Astrocyte of the spinal cord (primary cell): ENCODE measurements around the gene TET1.
A peak's percentile ranks its signal among the peaks of the same experiment; 100 is the strongest.
"Not testable (repeated sequence)": the region's sequence is repeated elsewhere in the genome, so short reads cannot be mapped to it uniquely, and the experiment has no call there.

Experiments used
- DNase-seq: peaks from one replicate; pipeline ENCODE4 v3.0.0; 2011; ENCODE audit warnings: low read depth, low spot score
- H3K4me3 ChIP-seq: 2 replicates; pipeline ENCODE4 v1.5.1; 2011; ENCODE audit warnings: low read depth, mild to moderate bottlenecking, low read length, moderate library complexity
- CTCF ChIP-seq: IDR thresholded peaks from 2 replicates; pipeline ENCODE4 v1.5.1; 2012; ENCODE audit warnings: low read depth, mild to moderate bottlenecking, low read length, inconsistent platforms
- in situ Hi-C: cut with HindIII; loops from 2 replicates; pipeline ENCODE4 v1.10.0; 2017; ENCODE audit warnings: low sequenced_read_pairs

Gene TET1

DNA sequence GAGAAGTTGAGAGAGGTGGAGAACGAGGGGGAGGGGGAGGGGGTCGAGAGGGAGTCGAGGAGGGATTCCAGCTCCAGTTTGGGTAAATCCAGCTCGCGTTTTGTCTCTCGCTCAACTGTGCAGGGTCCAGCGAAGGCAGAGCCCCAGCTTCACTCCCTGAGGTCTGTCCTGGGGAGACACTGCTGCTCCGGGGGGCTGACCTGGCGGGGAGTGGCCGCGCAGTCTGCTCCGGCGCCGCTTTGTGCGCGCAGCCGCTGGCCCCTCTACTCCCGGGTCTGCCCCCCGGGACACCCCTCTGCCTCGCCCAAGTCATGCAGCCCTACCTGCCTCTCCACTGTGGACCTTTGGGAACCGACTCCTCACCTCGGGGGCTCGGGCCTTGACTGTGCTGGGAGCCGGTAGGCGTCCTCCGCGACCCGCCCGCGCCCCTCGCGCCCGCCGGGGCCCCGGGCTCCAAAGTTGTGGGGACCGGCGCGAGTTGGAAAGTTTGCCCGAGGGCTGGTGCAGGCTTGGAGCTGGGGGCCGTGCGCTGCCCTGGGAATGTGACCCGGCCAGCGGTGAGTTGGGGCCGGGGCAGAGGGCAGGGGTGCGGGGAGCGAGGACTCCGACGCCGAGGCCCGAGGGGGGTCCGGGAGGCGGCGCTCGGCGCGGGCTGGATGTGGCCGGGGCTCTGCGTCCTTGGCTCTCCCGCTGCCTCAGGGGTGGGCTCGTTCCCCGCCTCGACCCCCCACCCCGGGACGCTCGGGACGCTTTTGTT, at the start of gene TET1:
TET1 (plus strand) TSS at position 152 of the 757 bp plus-strand sequence. CDS start 12,002 bp downstream, outside the sequence.
- DNase-seq: peak; percentile 54
- in situ Hi-C loops: no loop called here
- H3K4me3 ChIP-seq: peak within 1 kb of the TSS; percentile 60
- TF ChIP-seq CTCF: no peak

GRCh38 chr10:68516216-68516615, 43.9 kb upstream of the TET1 start:
- DNase-seq, in situ Hi-C loops, H3K4me3 ChIP-seq: not testable (repeated sequence)

DNA sequence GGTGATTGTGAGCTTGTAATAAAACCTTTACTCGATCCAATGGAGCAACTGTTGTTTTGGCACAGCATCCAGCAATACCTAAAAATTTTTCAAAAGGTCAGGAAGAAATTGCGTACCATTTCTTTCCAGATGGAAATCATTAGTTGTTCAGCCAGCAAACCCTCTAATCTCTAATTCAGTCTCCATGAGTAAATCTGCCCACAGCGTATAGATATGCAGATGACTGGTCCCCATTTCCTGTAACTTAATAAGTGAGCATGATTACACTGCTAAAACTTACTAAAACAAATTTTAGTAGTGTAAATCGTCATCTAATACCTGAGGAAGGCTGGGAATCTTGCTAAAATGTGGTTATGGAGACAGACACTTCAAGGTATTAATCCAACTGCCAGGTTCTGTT, 43.4 kb upstream of the TET1 start:
- no peak for TF ChIP-seq CTCF
- H3K4me3 ChIP-seq: no peak overlapping the region
- in situ Hi-C loops: no loop called here
- peak; percentile 25 for DNase-seq

GRCh38 chr10:68517188-68517587, 42.9 kb upstream of the TET1 start:
- in situ Hi-C loops: no loop called here
- no peak overlapping the region for H3K4me3 ChIP-seq
- no peak for TF ChIP-seq CTCF
- no peak for DNase-seq

DNA sequence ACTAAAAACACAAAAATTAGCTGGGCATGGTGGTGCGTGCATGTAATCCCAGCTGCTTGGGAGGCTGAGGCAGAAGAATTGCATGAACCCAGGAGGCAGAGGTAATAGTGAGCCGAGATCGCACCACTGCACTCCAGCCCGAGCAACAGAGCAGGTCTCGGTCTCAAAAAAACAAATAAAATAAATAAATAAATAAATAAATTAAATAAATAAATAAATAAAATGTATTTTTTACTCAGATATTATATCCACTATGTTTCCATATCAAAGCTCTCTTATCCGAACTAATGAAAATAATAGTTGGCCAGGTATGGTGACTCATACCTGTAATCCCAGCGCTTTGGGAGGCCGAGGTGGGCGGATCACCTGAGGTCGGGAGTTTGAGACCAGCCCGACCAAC, 41.5 kb upstream of the TET1 start:
- DNase-seq, in situ Hi-C loops, H3K4me3 ChIP-seq: not testable (repeated sequence)

DNA sequence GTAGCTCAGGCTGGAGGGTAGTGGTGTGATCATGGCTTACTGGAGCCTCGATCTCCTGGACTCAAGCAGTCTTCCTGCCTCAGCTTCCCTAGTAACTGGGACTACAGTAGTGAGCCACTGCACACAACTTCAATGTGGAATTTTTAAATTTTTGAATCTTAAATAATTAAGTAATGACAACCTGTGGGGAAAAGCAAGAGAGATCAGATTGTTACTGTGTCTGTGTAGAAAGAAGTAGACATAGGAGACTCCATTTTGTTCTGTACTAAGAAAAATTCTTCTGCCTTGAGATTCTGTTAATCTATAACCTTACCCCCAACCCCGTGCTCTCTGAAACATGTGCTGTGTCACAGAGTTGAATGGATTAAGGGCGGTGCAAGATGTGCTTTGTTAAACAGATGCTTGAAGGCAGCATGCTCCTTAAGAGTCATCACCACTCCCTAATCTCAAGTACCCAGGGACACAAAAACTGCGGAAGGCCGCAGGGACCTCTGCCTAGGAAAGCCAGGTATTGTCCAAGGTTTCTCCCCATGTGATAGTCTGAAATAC, 34.6 kb upstream of the TET1 start:
- in situ Hi-C loops, H3K4me3 ChIP-seq, DNase-seq: not testable (repeated sequence)

- peak overlapping the region; percentile 89 for H3K4me3 ChIP-seq
- in situ Hi-C loops: no loop called here
- no peak for DNase-seq
- TF ChIP-seq CTCF: no peak
Measured at GRCh38 chr10:68526634-68527307, 33.4 kb upstream of the TET1 start.

DNA sequence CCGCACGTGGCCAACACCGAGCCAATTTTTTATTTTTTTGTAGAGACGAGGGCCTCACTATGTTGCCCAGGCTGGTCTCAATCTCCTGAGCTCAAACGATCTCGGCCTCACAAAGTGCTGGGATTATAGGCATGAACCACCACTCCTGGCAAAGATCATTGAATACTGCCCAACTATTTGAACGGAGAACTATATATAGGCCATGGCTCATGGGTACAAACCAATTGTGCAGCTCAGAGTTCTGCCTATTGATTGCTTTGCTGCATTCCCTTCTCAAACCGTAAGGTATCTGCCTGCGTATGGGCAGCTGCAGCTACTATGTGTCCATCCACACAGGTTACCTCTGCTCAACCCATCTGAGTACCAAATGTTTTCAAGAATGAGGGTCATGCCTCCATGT, 23.2 kb upstream of the TET1 start:
- in situ Hi-C loops: no loop called here

More for the DNA sequence above, 23.2 kb upstream of the TET1 start:
- no peak for TF ChIP-seq CTCF
- DNase-seq: no peak
- H3K4me3 ChIP-seq: no peak overlapping the region
